ENCODE data around the gene GDI1.

Gene GDI1

GRCh38 chrX:154467556-154467955 lies 30.6 kb downstream of the GDI1 start:
- no peak for TF ChIP-seq CTCF (IDR thresholded peaks at IDR 0.05; ENCODE audit: unreplicated experiment in 3 of 3)
- Mint-ChIP-seq H3K9me3 (peaks cover 5% of the 10 kb centered on the region), H3K4me1 (no peaks in the 10 kb centered on the region), H3K27ac (no peak overlapping the region), H3K36me3 (ENCODE audit: low read depth) (peaks cover 21% of the 10 kb centered on the region), H3K4me3 (no peak overlapping the region), H3K27me3 (ENCODE audit: low read depth) (no peaks in the 10 kb centered on the region)

- Mint-ChIP-seq H3K36me3 (ENCODE audit: low read depth) (peaks cover 18% of the 10 kb centered on the region), H3K9me3 (peaks cover under 1% of the 10 kb centered on the region), H3K4me3 (no peak overlapping the region), H3K27me3 (ENCODE audit: low read depth) (no peaks in the 10 kb centered on the region), H3K4me1 (no peaks in the 10 kb centered on the region), H3K27ac (no peak overlapping the region)
- TF ChIP-seq CTCF (IDR thresholded peaks at IDR 0.05; ENCODE audit: unreplicated experiment in 3 of 3) = no peak
These were observed 31.3 kb downstream of the GDI1 start for GRCh38 chrX:154468217-154468616.

GRCh38 chrX:154469114-154469513 lies 32.2 kb downstream of the GDI1 start:
- no peak overlapping the region for H3K27ac Mint-ChIP-seq
- no peaks in the 10 kb centered on the region for H3K4me1 Mint-ChIP-seq
- H3K36me3 Mint-ChIP-seq (ENCODE audit: low read depth) = peaks cover 25% of the 10 kb centered on the region
- no peaks in the 10 kb centered on the region for H3K27me3 Mint-ChIP-seq (ENCODE audit: low read depth)
- peaks cover 4% of the 10 kb centered on the region for H3K9me3 Mint-ChIP-seq
- no peak overlapping the region for H3K4me3 Mint-ChIP-seq
- no peak for TF ChIP-seq CTCF (IDR thresholded peaks at IDR 0.05; ENCODE audit: unreplicated experiment in 3 of 3)

- Mint-ChIP-seq H3K27me3 (ENCODE audit: low read depth) (no peaks in the 10 kb centered on the region), H3K4me3 (no peak overlapping the region), H3K27ac (no peak overlapping the region), H3K9me3 (peaks cover 4% of the 10 kb centered on the region), H3K36me3 (ENCODE audit: low read depth) (peaks cover 25% of the 10 kb centered on the region), H3K4me1 (no peaks in the 10 kb centered on the region)
- no peak for TF ChIP-seq CTCF (IDR thresholded peaks at IDR 0.05; ENCODE audit: unreplicated experiment in 3 of 3)
These were observed 32.9 kb downstream of the GDI1 start for GRCh38 chrX:154469880-154470279.

GRCh38 chrX:154470434-154470833 lies 33.5 kb downstream of the GDI1 start:
- Mint-ChIP-seq H3K4me3 (no peak overlapping the region), H3K4me1 (peaks cover 1% of the 10 kb centered on the region), H3K27ac (no peak overlapping the region), H3K27me3 (ENCODE audit: low read depth) (no peaks in the 10 kb centered on the region), H3K36me3 (ENCODE audit: low read depth) (peaks cover 25% of the 10 kb centered on the region), H3K9me3 (peaks cover 6% of the 10 kb centered on the region)
- TF ChIP-seq CTCF (IDR thresholded peaks at IDR 0.05; ENCODE audit: unreplicated experiment in 3 of 3) = no peak

- no peak overlapping the region for H3K27ac Mint-ChIP-seq
- peaks cover 28% of the 10 kb centered on the region for H3K36me3 Mint-ChIP-seq (ENCODE audit: low read depth)
- H3K4me1 Mint-ChIP-seq = peaks cover 4% of the 10 kb centered on the region
- no peak overlapping the region for H3K4me3 Mint-ChIP-seq
- no peak for TF ChIP-seq CTCF (IDR thresholded peaks at IDR 0.05; ENCODE audit: unreplicated experiment in 3 of 3)
- no peaks in the 10 kb centered on the region for H3K27me3 Mint-ChIP-seq (ENCODE audit: low read depth)
- H3K9me3 Mint-ChIP-seq = peaks cover 9% of the 10 kb centered on the region
These were observed 34.1 kb downstream of the GDI1 start for GRCh38 chrX:154470914-154471568.
